H9 (cell line): ENCODE data around the gene MALAT1. TPM values are rescaled to one million over a fixed set of nuclear protein-coding genes. Genes with fewer than 3 reads are reported as not detected.
A peak's percentile ranks its signal among the peaks of the same experiment; 100 is the strongest.

Source experiments
- DNase-seq: peaks from one replicate; pipeline ENCODE4 v3.0.0-alpha.2; 2017
- H2AFZ ChIP-seq: one replicate; pipeline ENCODE4 v1.6.1; 2013; ENCODE audit warnings: mild to moderate bottlenecking, low read length, control low read depth, moderate library complexity
- H2AK5ac ChIP-seq: 2 replicates; pipeline ENCODE4 v1.6.1; 2013; ENCODE audit warnings: low read length, control low read depth, mixed read lengths; ENCODE audit not compliant: insufficient read length
- H2BK120ac ChIP-seq: one replicate; pipeline ENCODE4 v1.6.1; 2013; ENCODE audit warnings: low read depth, mild to moderate bottlenecking, low read length, control low read depth, inconsistent platforms; ENCODE audit not compliant: poor library complexity, severe bottlenecking
- H2BK12ac ChIP-seq: 2 replicates; pipeline ENCODE4 v1.6.1; 2013; ENCODE audit warnings: low read length, control low read depth, mixed read lengths, low read depth; ENCODE audit not compliant: insufficient read length
- H2BK15ac ChIP-seq: 2 replicates; pipeline ENCODE4 v1.6.1; 2013; ENCODE audit warnings: low read depth, low read length, control low read depth
- H2BK20ac ChIP-seq: one replicate; pipeline ENCODE4 v1.6.1; 2013; ENCODE audit warnings: low read depth, mild to moderate bottlenecking, low read length, control low read depth, inconsistent platforms; ENCODE audit not compliant: poor library complexity, severe bottlenecking
- H2BK5ac ChIP-seq: 2 replicates; pipeline ENCODE4 v1.6.1; 2013; ENCODE audit warnings: low read length, control low read depth, mixed read lengths; ENCODE audit not compliant: insufficient read length
- H3K14ac ChIP-seq: 2 replicates; pipeline ENCODE4 v1.6.1; 2013; ENCODE audit warnings: low read length, control low read depth; ENCODE audit not compliant: insufficient read depth
- H3K18ac ChIP-seq: 2 replicates; pipeline ENCODE4 v1.6.1; 2013; ENCODE audit warnings: low read depth, mild to moderate bottlenecking, mixed read lengths, low read length, control low read depth; ENCODE audit not compliant: insufficient read length
- H3K23ac ChIP-seq: 2 replicates; pipeline ENCODE4 v1.6.1; 2013; ENCODE audit warnings: low read length, control low read depth, mixed read lengths, low read depth; ENCODE audit not compliant: insufficient read length
- H3K23me2 ChIP-seq: 2 replicates; pipeline ENCODE4 v1.6.1; 2013; ENCODE audit warnings: low read depth, mild to moderate bottlenecking, mixed read lengths, low read length, control low read depth; ENCODE audit not compliant: insufficient read length, poor library complexity, severe bottlenecking
- H3K27ac ChIP-seq: 2 replicates; pipeline ENCODE4 v1.5.1; 2013; ENCODE audit warnings: low read length, control low read depth, mixed read lengths, low read depth; ENCODE audit not compliant: insufficient read length
- H3K27me3 ChIP-seq: 2 replicates; pipeline ENCODE4 v1.6.1; 2013; ENCODE audit warnings: low read length, control low read depth, inconsistent platforms; ENCODE audit not compliant: insufficient read depth
- H3K4ac ChIP-seq: 2 replicates; pipeline ENCODE4 v1.6.1; 2013; ENCODE audit warnings: low read depth, mild to moderate bottlenecking, control low read depth, inconsistent platforms, low read length, moderate library complexity
- H3K4me1 ChIP-seq: 2 replicates; pipeline ENCODE4 v1.6.1; 2013; ENCODE audit warnings: low read length, control low read depth, inconsistent platforms; ENCODE audit not compliant: insufficient read depth
- H3K4me2 ChIP-seq: 2 replicates; pipeline ENCODE4 v1.6.1; 2013; ENCODE audit warnings: low read length, control low read depth, mixed read lengths; ENCODE audit not compliant: insufficient read length, insufficient read depth
- H3K56ac ChIP-seq: 2 replicates; pipeline ENCODE4 v1.6.1; 2013; ENCODE audit warnings: low read depth, mild to moderate bottlenecking, mixed read lengths, low read length, control low read depth; ENCODE audit not compliant: insufficient read length
- H3K79me1 ChIP-seq: 2 replicates; pipeline ENCODE4 v1.6.1; 2013; ENCODE audit warnings: low read depth, mild to moderate bottlenecking, moderate library complexity, low read length, control low read depth, inconsistent platforms; ENCODE audit not compliant: insufficient read depth, poor library complexity, severe bottlenecking
- H3K79me2 ChIP-seq: 2 replicates; pipeline ENCODE4 v1.6.1; 2013; ENCODE audit warnings: low read length, control low read depth, inconsistent platforms; ENCODE audit not compliant: insufficient read depth
- H3K9ac ChIP-seq: 2 replicates; pipeline ENCODE4 v1.6.1; 2013; ENCODE audit warnings: low read length, control low read depth, mixed read lengths; ENCODE audit not compliant: insufficient read length; ENCODE audit errors: extremely low read depth
- H3K9me3 ChIP-seq: one replicate; pipeline ENCODE4 v1.6.1; 2013; ENCODE audit warnings: low read depth, low read length, inconsistent platforms; ENCODE audit not compliant: control insufficient read depth
- H3T11ph ChIP-seq: one replicate; pipeline ENCODE4 v1.6.1; 2013; ENCODE audit warnings: mild to moderate bottlenecking, low read length, control low read depth, inconsistent platforms
- H4K20me1 ChIP-seq: one replicate; pipeline ENCODE4 v1.6.1; 2013; ENCODE audit not compliant: control insufficient read depth, insufficient read length, insufficient read depth
- H4K5ac ChIP-seq: 2 replicates; pipeline ENCODE4 v1.6.1; 2013; ENCODE audit warnings: low read depth, mild to moderate bottlenecking, mixed read lengths, low read length, control low read depth; ENCODE audit not compliant: insufficient read length
- H4K8ac ChIP-seq: replicated peaks from 2 replicates; pipeline ENCODE4 v1.6.1; 2013; ENCODE audit warnings: low read length, control low read depth, mixed read lengths, low read depth; ENCODE audit not compliant: insufficient read length
- H4K91ac ChIP-seq: 2 replicates; pipeline ENCODE4 v1.6.1; 2013; ENCODE audit warnings: low read depth, mild to moderate bottlenecking, moderate library complexity, mixed read lengths, low read length, control low read depth; ENCODE audit not compliant: insufficient read length
- H3K27ac Mint-ChIP-seq, 3 experiments: 2 replicates in 2 of 3; 3 replicates in 1 of 3; pipeline ENCODE4 v1.8.0; 2020 to 2021; ENCODE audit warnings: mixed read lengths in 3 of 3, mild to moderate bottlenecking in 1 of 3, moderate library complexity in 1 of 3
- H3K27me3 Mint-ChIP-seq: 2 replicates; pipeline ENCODE4 v1.8.0; 2021; ENCODE audit warnings: low read depth, mild to moderate bottlenecking, moderate library complexity, mixed read lengths
- H3K36me3 Mint-ChIP-seq, 3 experiments: 2 replicates in 2 of 3; 3 replicates in 1 of 3; pipeline ENCODE4 v1.8.0; 2020 to 2021; ENCODE audit warnings: low read depth in 3 of 3, mixed read lengths in 3 of 3; ENCODE audit not compliant: insufficient read depth in 1 of 3
- H3K4me1 Mint-ChIP-seq, 2 experiments: 2 replicates each; pipeline ENCODE4 v1.8.0; 2020; ENCODE audit warnings: mixed read lengths in 2 of 2
- H3K4me3 Mint-ChIP-seq, 2 experiments: 2 replicates in 1 of 2; 3 replicates in 1 of 2; pipeline ENCODE4 v1.8.0; 2020 to 2021; ENCODE audit warnings: mild to moderate bottlenecking in 2 of 2, mixed read lengths in 2 of 2, moderate library complexity in 1 of 2
- H3K9me3 Mint-ChIP-seq, 2 experiments: 2 replicates in 1 of 2; 3 replicates in 1 of 2; pipeline ENCODE4 v1.8.0; 2020; ENCODE audit warnings: mild to moderate bottlenecking in 2 of 2, mixed read lengths in 2 of 2, moderate library complexity in 1 of 2
- CTCF ChIP-seq: fragments of 200-600 bp; sonication (generic); conservative IDR thresholded peaks from 3 replicates; pipeline ENCODE4 v1.8.0; 2021; ENCODE audit warnings: antibody characterized with exemption, mild to moderate bottlenecking
- WGBS: extraction: QIAGEN DNeasy Blood & Tissue Kit; methylation state at CpG from one replicate; pipeline ENCODE4 v1.1.7; 2013; ENCODE audit warnings: missing lambda C conversion rate, low lambda C conversion rate, mixed read lengths; ENCODE audit not compliant: insufficient read length; ENCODE audit errors: extremely low coverage; 5-methylcytosine and 5-hydroxymethylcytosine counted together
- total RNA-seq: library from RNA; stranded (reverse); gene quantifications from 2 replicates; pipeline ENCODE4 v1.2.1, GENCODE V29; 2021

The MALAT1 gene
- total RNA-seq, 1 experiment from 2014 or later, result 1,934 TPM

GRCh38 chr11:65506290-65506771, 7.5 kb downstream of the MALAT1 start:
- Mint-ChIP-seq H3K4me3 (peak overlapping the region in 1 of 2 experiments; percentile 64; a peak in 3 of 5 replicates), H3K27me3 (no peaks in the 10 kb centered on the region), H3K27ac (peak overlapping the region in 2 of 3 experiments; percentile 18 to 91; a peak in 3 of 7 replicates), H3K9me3 (peaks cover 0 to 3% of the 10 kb centered on the region in 2 experiments; a peak in 1 of 5 replicates), H3K4me1 (peaks cover 38 to 39% of the 10 kb centered on the region in 2 experiments), H3K36me3 (peaks cover 0 to 33% (median 31%) of the 10 kb centered on the region in 3 experiments; a peak in 5 of 7 replicates)
- no CpG with 5 or more reads among the region's 4 CpGs for WGBS
- no peaks in the 10 kb centered on the region for H3K4me1 ChIP-seq
- H2BK5ac ChIP-seq, result no peak overlapping the region
- H4K91ac ChIP-seq, result no peak overlapping the region
- no peaks in the 10 kb centered on the region for H3K27me3 ChIP-seq
- H3K23ac ChIP-seq, result no peak overlapping the region
- no peak overlapping the region for H3K9ac ChIP-seq
- H4K20me1 ChIP-seq, result no peaks in the 10 kb centered on the region
- no peak for DNase-seq
- H3K56ac ChIP-seq, result no peak overlapping the region
- H4K5ac ChIP-seq, result no peak overlapping the region
- peaks cover 9% of the 10 kb centered on the region for H3K23me2 ChIP-seq
- no peak overlapping the region for H3K27ac ChIP-seq
- H2AFZ ChIP-seq, result no peak overlapping the region
- no peaks in the 10 kb centered on the region for H3K79me1 ChIP-seq
- no peak overlapping the region for H4K8ac ChIP-seq
- peaks cover 24% of the 10 kb centered on the region; the same call in 1 of the 2 replicates for H3K79me2 ChIP-seq
- no peak overlapping the region for H2AK5ac ChIP-seq
- no peak overlapping the region for H3T11ph ChIP-seq
- H2BK12ac ChIP-seq, result no peak overlapping the region
- no peak overlapping the region for H2BK20ac ChIP-seq
- H3K9me3 ChIP-seq, result no peaks in the 10 kb centered on the region
- no peak overlapping the region for H3K4ac ChIP-seq
- no peak overlapping the region for H3K18ac ChIP-seq
- TF ChIP-seq CTCF, result no peak
- no peak overlapping the region for H2BK120ac ChIP-seq
- no peak overlapping the region for H3K4me2 ChIP-seq
- no peak overlapping the region for H3K14ac ChIP-seq
- H2BK15ac ChIP-seq, result no peak overlapping the region
